ENCODE data around the gene LYPD1.

LYPD1 gene

DNA sequence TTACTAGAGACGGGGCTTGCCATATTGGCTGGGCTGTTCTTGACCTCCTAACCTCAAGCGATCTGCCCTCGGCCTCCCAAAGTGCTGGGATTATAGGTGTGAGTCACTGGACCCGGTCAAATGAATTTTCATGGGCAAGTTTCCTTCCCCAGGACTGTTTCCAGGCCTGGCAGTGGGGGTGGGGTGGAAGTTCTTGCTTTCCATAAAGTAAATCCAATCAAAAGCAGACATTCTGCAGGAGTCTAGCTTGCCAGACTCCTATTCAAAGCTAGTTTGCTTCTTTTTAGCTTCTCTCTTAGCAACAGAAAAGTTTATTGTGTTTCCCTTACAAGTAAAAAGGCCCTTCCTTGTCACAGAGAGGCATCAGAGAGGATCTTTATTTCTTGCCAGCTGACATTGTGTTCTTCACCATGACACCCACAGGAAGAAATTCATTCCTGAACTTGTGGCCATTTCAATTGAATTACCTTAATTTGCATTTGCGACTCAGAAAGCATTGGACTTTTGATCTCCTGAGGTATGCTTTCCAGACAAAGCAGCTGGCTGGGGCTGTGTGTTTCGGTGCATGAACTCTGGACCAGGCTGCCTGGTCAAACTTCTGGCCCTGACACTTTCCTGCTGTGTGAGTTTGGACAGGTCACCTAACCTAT is 37.9 kb downstream of the LYPD1 start:
- DNase-seq = no peak

DNA sequence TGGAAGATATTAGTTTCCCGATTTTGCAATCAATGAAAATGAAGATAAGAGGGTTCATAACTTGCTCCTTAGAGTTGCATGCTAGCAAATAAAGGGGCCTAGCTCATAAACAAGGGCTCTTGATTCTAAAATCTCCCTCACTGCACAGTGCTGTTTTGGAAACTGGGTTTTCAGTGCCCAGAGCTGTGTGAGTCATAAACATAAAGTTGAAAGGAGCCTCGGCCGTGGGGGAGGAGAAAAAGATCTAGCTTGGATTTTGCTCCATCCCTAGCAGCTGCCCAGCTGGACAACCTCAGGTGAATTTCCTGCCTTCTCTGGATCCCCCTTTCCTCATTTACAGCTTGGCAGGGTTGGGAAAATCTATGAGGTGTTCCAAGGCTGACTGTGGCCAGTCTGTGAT is 42.5 kb downstream of the LYPD1 start:
- DNase-seq = no peak

DNA sequence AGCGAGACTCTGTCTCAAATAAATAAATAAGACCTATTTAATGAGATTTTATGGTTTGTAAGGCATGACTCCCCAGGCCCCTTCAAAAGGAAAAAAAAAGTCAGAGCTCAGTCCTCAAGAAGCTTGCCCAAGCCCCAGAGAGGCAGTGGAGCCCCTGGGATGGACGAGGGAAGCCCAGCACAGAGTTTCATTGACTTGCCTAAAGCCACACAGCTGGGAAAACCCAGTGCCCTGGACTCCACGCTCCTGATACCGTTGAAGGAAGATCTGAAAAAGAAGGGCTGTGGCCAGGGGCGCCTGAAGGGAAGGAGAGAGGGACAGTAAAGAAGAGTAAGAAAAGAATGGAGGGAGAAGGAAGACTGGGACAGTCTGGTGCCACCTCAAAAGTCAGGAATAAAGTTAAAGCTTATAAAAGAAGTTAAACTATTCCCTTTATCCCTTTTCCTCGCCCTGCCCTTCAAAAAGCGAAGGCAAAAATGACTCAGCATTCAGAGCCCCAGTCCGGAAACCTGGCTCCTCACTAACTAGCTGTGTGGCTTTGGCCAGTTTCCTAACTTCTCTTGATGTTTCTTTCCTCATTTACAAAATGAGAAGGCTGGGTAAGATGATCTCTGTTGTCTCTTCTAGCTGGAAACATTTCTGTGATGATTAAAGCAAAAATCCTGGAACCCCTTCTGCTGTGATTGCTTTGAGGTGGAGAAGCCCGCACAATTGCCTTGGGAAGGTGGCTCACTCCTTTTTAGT is 46.7 kb downstream of the LYPD1 start:
- DNase-seq = no peak

DNA sequence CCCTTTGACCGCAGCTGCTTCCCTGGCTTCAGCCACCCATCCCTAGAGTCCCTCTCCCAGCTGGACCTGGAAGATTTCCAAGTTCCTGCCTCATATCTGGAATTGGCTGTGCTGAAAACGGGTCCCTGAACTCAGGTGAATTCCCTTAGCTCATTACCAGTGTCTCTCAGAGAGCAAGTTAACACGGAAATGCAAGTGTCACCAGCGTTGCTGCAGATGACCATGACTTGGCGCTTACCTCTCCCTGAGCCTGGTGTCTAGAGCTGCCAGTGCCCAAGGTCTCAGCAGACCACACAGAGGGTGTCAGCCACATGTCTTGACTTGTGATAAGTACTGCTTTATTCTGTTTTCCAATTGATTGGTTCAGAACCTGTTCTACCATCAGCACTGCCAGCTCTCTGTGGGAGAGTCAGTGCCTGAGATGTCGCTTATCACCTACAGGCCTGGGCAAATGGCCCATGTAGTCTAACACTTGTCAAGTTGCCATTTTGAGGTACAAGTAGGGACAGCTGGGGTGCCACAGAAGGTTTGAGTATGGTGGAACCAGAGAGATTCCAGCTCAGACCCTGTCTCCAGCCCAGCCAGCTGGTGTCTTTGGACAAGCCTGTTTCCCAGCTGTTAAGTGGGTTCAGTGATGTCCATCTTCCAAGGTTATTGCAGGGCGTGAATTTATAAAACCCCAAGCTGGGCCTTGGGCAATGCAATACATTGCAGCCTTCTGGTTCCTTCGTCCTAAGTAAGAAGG is 48.7 kb downstream of the LYPD1 start:
- DNase-seq = no peak

DNA sequence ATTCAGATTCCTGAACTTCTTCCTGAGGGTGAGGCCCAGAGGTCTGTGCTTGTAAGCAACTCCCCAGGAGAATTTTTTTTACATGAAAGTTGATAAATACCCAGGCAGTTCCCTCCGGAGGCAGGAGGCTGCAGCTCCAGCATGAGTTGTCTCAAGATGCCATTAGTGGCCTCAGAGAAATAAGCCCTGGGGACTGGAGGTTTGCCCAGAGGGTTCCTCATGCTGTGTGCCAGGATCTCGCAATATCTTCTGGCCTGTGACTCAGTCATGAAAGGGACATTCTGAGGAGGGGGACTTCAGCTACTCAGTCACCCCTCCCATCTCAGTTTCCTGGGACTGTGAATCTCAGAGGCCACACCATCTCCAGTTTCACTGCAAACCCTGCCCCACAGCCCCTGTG is 49.9 kb downstream of the LYPD1 start:
- DNase-seq = no peak

DNA sequence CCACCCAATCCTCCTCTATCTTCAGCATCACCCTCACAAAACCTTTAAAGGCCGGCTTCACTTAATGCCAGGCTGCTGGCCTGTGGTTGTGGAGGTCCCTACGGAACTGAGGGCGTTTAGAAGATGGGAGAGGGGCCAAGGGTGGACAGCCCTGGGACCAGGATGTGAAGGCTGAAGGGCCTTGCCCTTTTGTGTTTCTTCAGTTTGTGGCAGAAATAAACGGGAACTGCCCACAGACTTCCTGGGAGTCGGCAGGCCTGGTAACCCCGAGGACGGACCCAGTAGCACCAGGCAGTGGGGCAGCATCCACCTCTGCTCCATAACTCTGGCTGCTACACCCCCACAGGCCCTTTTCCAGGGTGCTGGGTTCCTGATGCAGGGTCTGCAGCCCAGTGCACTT is 51.3 kb downstream of the LYPD1 start:
- DNase-seq = no peak

DNA sequence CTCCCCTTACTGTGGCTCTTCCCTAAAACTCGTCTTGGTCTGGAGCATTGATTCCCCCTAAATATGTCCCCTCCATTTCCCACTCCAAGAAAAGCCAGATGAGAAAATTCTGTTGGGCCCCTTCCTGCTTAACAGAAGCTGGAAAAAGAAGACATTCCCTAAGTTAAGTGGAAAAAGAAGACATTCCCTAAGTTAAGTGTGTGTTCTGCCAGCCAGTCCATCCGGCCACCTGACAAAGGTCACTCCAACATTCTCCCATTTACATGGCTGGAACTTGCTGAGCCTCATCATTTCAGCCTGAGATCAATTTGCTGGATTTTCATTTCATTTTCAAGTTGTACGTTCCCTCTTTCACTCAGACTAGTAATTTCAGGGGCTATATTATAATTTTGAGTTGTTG is 52.0 kb downstream of the LYPD1 start:
- DNase-seq = no peak

DNA sequence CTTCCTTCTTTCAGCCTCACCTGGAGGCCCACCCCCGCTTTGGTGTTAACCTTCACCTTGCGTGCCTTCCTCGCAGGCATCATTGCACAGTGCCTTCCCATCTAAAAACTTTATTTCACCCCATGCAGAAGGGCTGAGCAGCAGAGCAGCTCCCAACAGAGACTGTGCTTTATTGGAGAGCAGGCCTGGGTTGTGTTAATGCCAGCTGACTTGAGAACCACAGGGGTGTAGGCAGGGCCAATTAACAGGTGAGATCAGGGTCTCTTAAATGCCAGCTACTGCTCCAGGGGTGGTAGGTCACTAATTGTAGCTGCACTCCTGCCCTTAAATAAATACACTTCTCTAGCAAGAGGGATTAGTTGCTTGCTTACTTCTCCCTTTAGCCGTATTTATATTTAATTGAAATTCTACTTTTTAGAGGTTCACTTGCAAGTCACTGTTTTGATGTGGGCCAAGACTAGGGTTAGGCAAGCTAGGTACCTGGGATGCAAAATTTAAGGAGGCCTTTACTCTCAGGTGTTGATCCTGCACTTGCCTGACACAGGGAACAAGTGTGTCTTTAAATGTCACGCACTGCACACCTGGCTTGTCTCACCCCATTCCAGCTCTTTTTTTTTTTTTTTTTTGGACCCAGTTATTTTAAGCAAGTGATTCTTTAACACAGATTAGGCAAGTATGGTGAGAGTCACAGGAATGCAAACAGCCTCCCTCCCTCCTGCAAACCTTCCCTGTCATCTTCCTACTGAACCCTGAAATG is 54.5 kb downstream of the LYPD1 start:
- DNase-seq = no peak

DNA sequence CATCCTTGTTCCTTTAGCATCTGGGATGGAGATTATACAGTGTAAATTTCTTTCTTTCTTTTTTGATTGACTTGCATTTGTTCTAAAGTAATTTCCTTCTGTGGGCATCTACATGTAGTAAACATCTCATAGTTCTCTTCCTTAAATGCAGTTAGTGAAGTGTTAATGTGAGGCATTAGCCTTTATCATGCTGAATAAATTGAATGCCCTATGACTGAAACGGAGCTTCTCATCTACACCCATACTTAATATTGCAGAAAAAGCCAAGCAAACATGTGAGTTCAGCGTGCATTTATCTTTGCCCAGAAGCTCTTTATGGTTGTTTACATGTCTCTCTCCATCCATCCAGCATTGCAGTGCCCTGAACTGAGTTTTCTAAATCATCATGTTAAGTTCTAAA is 58.3 kb downstream of the LYPD1 start:
- DNase-seq = no peak

DNA sequence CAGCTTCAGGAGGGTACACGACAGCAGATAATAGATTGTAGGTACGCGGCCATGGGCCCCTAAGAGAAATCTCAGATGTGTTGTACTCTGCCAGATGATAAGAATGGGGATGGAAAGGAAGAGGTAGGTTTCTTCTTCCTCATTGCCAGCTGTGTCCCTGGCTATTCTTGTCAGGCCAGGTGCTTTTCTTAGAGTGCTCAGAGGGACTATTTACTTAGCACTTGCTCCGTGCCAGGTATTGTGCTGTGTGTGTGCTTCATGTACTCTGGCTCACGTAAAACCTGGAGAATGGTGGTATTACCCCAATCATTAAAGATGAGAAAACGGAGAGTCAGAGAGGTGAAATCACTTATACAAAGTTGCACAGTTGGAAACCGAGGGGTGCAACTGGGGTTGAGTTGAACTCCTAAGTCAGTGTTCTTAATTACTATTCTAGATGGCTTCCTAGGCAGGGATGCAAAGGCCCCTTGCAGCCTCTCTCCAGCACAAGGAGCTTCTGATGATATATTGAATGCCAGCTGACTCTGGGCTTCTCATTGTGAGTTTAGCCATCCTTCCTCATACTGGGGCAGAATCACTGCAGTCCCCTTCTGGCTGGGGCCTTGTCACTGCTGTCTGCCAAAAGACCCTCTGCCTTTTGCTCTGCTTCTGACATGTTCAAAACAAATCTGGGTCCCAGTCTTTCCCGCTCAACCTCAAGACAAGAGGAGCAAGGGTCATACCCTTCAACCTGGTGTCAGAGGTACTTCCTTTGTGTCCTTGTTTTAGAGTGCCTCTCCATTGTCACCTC is 60.7 kb downstream of the LYPD1 start:
- DNase-seq = no peak

DNA sequence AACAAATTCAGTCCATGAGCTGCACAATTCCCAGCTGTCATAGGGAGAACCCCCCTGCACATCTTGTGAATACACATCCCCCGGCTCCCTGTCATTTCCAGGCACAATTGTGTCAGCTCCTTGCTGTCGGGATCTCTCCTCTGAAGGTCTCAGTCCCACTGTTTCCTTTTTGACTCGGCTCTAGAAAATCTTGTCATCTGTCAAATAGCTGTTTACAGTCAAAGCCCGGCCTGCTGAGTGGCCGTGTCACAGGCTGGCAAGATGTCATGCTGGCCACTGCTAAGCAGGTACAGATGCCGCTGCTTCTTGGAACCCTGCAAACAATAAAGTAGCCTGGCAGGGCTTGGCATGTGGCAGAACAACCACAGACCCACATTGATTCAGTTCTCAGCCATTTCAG is 61.7 kb downstream of the LYPD1 start:
- no peak for DNase-seq

DNA sequence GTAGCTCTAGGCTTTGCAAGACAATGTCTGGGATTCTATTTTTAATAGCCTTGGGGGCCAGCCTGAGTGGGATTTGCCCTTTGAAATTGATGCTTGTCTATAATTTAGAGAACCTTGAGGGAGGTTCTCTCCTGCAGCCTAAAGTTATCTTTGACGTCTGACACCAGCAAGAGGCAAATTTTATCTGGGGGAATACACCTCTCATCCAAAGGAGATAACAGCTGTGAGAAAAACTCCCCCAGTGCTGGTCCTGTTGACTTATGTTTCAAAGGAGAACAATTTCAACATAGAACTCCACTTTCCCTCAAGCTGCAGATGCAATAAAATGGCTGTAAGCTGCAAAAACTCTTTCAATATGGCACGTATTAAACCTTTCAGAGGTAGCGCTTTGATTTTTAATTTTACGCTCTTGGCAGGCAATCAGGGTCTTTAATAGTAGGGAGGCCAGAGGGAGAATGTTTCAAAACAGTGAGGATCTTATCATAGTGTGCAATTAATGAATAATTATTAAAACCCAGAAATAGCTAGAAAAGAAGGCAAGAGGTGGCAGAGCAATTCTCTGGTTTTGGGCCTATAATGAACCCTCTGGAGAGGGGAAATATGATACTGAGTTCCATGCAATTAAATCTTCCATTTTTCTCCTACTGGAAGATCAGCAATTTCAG is 62.4 kb downstream of the LYPD1 start:
- DNase-seq = no peak

DNA sequence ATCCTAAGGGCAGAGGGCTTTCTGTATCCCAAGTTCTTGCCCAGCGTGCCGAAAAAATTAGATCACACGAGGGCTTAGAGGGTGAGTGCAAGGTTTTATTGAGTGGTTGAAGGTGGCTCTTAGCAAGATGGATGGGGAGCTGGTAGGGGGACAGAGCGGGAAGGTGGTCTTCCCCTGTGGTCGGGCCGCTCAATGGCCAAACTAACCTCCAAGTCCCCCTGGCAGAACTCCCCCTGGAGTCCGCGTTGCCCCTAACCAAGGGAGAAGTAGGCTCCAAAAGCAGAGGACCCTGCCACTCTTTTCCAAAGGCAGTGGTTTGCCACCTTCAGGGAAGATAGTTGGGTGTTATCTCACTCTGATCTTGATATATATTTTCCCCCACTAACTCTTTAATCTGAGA is 63.4 kb downstream of the LYPD1 start:
- DNase-seq = no peak

DNA sequence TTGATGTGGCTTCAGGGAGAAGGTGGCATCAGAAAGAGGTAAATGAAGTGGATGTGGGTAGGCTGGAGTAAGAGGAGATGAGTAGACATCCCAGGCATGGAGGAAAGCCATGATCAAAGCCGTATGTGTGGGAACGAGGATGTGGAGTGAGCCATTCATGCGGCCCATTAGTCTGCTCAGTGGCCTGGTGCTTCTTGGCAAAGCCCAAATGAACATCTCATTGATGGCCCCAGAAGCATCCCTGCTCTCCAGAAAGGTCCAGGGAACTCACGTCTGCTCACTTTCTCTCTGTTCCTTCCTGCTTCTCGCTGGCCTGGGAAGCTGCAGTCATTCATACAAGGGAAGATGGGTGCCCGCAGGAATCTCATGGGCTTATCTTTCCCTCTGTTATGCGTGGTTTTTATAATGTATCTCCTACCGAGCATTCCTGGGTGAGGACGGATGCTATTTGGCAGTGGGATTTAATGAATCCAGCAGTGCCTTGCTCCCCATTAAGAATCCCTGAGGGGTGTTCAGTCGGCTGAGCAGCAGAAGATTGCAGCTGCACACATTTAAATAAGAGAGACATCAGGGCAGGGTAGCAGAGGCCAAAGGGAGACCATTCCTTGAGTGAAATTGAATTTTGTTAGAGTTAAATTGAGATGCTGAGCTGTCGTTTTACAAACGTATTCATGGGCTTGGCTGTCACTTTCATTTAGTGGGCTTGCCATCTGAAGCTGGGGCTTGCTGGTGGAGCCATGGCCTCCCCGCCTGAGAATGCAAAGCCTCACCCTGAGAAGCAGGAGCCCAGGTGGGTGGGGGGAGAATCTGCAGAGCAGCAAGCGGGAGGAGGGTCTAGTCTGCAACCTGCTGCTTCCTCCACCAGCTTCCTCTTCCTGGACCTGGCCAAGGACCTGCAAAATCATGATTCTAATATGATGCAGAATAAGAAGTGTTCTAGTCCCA is 64.5 kb downstream of the LYPD1 start:
- no peak for DNase-seq

DNA sequence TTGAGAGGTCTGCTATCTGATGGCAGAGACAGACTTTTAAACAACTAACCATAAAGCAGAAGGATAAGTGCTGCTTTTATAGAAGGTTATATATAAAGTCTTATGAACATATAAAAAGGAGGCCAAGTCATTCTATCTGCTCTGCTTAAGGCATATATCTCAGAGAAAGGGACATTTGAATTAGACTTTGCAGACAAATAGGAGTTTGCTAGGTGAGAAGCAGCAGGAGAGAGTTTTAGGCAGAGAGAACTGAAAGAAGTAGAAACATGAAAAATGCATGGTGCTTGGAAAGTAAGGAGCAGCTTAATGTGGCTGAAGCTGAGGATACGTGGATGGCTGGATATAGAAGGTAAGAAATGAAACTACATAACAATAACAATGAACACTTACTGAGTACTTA is 65.4 kb downstream of the LYPD1 start:
- no peak for DNase-seq

DNA sequence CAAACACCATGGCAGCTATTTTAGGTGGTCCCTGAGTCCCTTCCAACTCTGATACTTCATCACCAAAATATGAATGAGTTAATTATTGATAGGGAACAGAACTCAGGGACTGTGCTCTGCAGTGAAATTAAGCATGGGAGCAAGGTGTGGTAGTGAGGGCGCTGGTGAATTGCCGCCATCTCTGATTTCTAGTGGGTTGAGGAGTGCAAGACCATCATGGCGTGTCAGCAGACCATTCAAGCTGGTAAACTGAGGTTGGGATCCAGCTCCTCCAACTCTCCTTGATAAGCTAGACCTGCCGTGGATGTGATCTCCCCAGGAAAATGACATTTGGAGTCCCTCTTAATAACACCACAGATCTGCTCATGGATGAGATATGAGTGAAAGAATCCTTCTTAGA is 70.4 kb downstream of the LYPD1 start:
- no peak for DNase-seq

DNA sequence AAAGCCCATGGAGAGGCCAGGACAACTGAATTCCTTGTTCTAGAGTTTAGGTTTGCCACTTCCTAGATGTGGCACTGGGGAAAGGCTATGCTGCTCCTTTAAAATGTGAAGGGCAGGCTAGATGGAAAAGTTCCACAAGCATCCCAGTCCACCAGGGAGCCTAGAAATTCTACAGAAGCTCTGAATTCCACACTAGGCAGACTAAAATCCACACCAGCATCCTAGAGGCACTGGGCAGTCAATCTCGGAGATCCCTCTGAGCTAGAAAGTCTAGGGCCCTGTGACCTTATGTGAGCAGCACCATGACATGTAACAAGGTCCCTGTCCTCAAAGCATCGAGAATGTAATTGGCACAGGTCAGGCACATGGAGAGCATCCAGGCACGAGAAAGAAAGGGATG is 71.5 kb downstream of the LYPD1 start:
- no peak for DNase-seq

DNA sequence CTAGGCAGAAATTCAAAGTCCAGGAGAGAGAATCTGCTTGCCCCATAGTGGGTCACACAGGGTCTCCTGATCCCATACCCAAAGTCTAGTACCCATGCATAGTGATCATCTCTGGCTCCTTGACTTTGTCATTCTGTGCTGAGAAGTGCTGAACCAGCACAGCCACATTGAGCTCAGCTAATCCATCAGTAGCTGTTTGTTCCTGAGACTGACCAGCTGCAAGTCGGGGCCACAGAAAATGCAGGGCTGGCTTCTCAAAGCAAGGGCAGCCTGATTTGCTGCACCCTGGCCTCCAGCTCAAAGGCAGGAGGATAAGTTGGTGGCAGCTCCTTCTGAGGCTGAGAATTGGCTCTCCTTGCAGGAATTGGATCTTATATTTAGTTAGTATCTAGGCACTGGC is 72.2 kb downstream of the LYPD1 start:
- DNase-seq = no peak

DNA sequence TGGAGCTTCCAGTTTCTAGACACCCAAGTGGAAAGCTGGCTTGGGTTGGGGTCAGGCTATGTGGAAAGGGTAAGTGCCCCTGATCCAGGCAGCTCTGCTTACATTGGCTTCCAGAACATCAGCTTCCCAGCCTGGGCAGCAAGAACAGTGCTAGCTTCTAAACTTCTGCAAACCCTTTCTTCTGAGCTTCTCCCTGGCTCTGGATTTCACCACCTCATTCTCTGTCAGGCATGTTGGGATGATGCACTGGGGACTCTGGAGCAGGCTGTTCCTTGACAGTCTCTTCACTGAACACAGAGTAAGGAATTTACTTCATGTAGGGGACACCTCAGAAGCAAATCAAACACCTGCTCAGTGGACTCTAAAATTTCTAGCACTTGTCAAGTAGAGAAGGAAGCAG is 72.8 kb downstream of the LYPD1 start:
- DNase-seq = no peak

DNA sequence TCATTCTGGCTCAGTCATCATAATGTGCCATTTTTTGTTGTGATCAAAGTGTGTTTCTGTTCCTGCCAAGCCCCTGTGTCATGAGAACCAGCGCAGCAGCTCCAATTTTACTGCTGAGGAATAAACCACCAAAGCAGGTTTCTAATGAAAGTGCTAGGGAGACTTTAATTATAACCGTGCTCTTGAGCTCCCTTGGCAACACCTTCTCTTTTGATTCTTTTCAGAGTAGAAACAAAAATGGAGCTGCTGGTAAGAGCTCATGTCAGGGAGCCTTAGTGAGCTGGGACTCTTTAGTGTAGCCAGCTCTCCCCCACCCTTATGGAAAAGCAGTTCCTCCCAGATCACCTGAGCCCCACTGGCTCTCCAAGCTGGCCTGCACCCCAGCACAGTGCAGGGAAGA is 74.3 kb downstream of the LYPD1 start:
- DNase-seq = no peak

DNA sequence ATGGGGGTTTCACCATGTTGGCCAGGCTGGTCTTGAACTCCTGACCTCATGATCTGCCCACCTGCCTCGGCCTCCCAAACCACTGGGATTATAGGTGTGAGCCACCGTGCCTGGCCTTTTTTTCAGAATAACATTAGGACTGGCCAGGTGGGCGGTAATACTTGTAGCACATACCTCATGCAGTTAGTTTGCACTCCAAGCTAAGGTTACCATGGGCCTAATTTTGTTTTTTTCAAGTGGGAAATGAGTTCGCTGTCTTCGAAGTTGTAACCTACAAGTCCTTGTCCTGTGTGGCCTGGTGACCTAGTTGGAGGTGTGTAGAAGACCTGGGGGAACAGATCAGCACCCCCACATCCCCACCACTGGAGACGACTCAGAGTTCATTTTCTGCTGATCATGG is 74.8 kb downstream of the LYPD1 start:
- no peak for DNase-seq
